GM15510 (cell line): ENCODE data around the gene KIAA1217.

ENCODE experiments used
- POLR2A ChIP-seq: IDR thresholded peaks from 3 replicates; pipeline ENCODE4 v1.6.1; 2011; ENCODE audit warnings: borderline replicate concordance; ENCODE audit not compliant: insufficient read length; ENCODE audit errors: extremely low read depth

KIAA1217 gene

GRCh38 chr10:24494236-24494635 lies 285.3 kb downstream of the KIAA1217 start:
- no peak for TF ChIP-seq POLR2A

DNA sequence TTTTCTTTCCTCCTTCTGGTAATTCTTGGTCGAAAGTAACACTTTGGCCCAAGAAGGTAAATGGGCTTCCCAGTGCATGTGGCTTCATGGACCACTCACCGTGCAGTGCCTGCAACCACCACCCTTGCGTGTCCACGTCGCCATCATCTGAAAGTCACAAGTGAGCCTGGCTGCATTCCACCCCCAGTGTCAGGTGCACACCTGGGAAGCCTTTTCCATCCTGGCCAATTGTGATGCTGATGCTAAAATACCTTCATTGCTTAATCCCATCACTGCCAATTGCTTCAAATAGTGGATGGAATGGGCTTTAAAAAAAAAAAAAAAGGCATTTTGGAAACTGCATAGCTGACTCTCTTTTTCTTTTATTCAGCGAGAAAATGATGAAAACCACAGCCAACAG lies 285.8 kb downstream of the KIAA1217 start:
- TF ChIP-seq POLR2A: no peak

DNA sequence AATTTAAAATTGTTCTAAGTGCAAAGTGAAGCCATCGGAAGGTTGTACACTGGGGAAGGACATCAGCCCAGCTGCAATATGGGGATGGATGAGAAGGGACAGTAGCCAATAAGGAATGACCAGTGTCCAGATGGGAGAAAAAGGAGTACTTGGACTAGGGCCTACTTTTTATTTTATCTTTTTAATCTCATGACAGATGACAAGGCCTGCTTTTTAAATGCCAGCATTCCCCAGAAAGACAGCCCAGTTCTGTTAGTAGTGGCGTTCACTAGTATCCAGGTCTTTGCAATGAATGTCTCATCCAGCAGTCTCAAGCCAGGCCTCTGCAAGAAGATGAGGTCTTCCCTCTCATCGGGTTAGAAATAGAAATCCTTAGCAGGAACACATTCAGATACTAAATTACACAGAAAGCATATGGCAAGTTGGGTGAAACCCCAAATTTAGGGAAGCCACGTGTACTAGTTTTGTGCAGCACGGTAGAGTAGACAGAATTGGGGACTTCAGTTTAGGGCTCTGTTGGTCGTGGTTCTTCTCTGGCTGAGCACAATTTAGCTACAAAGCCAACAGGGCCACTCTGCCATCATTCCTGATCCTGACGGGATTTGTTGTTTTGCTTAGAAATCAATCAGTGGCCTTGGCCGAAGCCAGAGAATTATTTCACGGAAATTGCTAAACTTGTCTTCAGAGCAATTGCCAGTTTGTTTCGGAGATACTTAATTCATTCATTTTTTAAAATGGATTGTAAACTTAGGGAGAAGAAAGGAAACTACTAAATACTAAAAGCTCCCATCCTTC lies 286.9 kb downstream of the KIAA1217 start:
- no peak for TF ChIP-seq POLR2A

DNA sequence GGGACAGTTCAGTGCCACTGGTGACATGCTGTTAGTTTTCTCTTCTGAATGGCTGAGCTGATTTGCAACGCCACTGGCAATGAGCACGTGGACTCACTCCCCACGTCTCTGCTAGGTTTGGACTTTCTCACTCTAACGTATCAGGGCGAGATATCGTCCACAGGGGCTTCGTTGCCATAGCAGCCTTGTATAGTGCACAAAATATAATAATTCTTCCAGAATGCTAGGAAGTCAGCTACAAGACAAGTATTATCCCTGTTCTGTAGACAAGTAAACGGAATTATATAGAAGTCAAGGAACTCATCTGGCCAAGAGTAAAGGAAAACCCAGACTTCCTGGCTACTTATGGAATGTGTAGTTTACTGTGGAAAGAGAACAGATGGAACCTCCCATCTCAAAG lies 288.0 kb downstream of the KIAA1217 start:
- no peak for TF ChIP-seq POLR2A

- TF ChIP-seq POLR2A: no peak
These were observed 292.2 kb downstream of the KIAA1217 start for GRCh38 chr10:24501056-24501711.

DNA sequence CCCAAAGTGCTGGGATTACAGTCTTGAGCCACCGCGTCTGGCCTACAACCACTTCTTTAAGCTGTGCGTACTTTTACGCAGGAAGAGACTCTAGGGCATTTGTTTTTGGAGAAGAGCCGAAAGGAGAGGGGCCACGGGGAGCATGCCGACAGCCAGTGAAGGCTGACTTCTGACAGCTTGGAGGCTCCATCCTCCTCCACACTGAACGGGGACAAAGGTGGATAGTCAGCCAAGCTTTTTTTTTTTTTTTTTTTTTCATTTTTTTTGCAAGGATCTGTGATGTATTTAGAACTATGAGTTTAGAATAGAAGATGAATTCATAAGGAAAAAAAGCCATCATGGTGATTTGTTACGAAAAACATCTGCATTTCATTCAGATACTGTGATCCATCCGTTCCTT lies 293.1 kb downstream of the KIAA1217 start:
- no peak for TF ChIP-seq POLR2A

GRCh38 chr10:24502801-24503460 lies 294.0 kb downstream of the KIAA1217 start:
- no peak for TF ChIP-seq POLR2A

GRCh38 chr10:24503461-24504320 lies 294.8 kb downstream of the KIAA1217 start:
- no peak for TF ChIP-seq POLR2A

GRCh38 chr10:24505759-24506158 lies 296.8 kb downstream of the KIAA1217 start:
- no peak for TF ChIP-seq POLR2A

GRCh38 chr10:24513155-24513554 lies 304.2 kb downstream of the KIAA1217 start:
- no peak for TF ChIP-seq POLR2A

DNA sequence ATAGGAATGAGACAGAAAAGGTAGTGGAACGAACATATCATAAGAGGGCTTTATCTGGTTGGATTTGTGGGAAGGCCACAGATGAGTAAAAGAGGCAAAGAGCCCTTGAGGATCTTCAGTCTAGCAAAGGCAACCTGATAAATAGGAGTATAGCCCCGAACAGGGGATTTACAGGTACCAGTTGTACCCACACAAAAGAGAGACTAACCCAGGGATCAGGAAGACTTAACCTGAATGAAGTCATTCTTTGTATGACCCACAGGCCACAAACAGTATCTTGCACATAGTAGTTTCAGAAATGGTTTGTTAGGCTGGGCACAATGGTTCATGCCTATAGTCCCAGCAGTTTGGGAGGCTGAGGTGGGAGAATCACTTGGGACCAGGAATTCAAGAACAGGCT lies 306.5 kb downstream of the KIAA1217 start:
- no peak for TF ChIP-seq POLR2A

- TF ChIP-seq POLR2A: no peak
These were observed 309.5 kb downstream of the KIAA1217 start for GRCh38 chr10:24518411-24518810.

GRCh38 chr10:24518981-24519597 lies 310.2 kb downstream of the KIAA1217 start:
- TF ChIP-seq POLR2A: no peak

DNA sequence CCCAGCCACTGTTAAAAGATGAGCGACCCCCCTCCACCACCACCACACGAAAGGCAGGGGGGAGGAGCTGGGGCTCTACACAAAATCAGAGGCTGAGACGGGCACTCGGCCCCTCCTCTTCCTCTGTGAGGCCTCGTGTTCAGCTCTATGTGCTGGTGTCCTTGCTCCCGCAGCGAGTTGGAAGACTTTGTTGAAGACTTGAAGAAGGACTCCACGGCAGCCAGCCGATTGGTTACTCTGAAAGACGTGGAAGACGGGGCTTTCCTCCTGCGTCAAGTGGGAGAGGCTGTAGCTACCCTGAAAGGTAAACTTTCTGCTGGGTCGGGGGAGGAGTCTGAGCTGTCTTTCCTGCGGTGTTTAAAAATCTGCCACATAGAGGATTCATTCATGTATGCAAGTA lies 311.0 kb downstream of the KIAA1217 start:
- no peak for TF ChIP-seq POLR2A
